CD4-positive, alpha-beta T cell treated with Interleukin-17A for 1 hour (primary cell): ENCODE measurements around the gene MACO1.
"Not testable (repeated sequence)": the region's sequence is repeated elsewhere in the genome, so short reads cannot be mapped to it uniquely, and the experiment has no call there.

ENCODE experiments used
- DNase-seq: peaks from one replicate; pipeline ENCODE4 v3.0.0-alpha.2; 2020

MACO1 gene

GRCh38 chr1:25430073-25430966, at the start of gene MACO1:
Gene MACO1, plus strand, starts transcription at chr1:25430897. Its CDS starts 202 bp downstream, at chr1:25431099.
- peak; percentile 98 for DNase-seq

GRCh38 chr1:25382543-25382942, 48.2 kb upstream of the MACO1 start:
- not testable (repeated sequence) for DNase-seq

GRCh38 chr1:25383090-25383489, 47.6 kb upstream of the MACO1 start:
- DNase-seq: not testable (repeated sequence)

DNA sequence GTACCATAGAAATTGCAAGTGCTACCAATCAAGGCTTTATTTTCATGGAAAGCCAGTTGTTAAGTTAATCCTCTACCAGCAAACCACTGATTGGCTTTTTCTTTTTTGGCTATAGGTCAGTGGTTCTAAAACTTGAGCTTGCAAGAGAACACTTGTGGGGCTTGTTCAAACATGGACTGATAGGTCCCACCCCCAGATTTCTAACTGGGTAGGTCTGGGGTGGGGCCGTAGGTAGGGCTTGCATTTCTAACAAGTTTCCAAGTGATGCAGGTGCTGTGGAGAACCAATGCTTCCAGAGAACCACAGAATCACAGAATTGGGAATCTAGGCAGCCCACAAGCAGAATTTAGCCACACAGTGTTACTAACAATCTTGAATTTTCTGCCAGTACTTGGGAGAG, 46.8 kb upstream of the MACO1 start:
- not testable (repeated sequence) for DNase-seq

DNA sequence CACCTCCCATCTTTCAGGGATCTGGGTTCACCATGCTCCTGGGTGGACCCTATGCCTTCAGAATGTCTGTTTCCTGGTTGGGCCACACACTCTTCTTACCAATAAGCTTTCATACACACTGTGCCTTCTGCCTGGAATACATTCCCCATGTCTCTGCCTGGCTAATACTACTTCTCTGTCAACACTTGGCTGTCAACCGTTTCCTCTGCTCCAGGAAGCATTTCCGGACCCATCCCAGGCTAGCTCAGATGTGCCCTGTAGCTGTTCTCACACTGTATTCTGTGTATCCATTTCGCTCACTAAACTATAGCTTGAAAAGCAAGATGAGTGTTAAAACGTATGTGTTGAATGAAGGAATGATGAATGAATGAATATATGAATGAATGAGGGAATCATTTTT, 43.6 kb upstream of the MACO1 start:
- not testable (repeated sequence) for DNase-seq

DNA sequence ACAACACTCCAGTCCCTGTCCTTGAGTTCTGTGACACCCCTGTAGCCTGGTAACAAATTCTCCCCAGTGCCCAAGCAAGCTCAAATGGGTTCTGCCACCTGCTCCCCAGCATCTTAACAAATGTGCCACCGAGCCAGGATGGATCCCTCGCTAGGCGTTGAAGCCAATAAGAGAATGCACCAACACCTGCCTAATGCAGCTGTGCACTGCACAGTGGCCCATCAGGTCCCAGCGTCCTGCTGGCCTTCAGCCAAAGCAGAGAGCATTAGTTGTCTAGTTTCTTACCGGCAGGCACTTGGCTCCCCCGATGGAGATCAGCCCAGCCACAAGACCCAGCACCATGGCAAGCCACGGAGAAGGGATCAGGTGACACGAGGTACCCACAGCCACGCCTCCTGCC, 42.0 kb upstream of the MACO1 start:
- DNase-seq: not testable (repeated sequence)

GRCh38 chr1:25389721-25390120, 41.0 kb upstream of the MACO1 start:
- DNase-seq: not testable (repeated sequence)

- DNase-seq: no peak
Observed at GRCh38 chr1:25392841-25393240, 37.9 kb upstream of the MACO1 start.

GRCh38 chr1:25397549-25397948, 33.1 kb upstream of the MACO1 start:
- DNase-seq: not testable (repeated sequence)

GRCh38 chr1:25398079-25398478, 32.6 kb upstream of the MACO1 start:
- not testable (repeated sequence) for DNase-seq

DNA sequence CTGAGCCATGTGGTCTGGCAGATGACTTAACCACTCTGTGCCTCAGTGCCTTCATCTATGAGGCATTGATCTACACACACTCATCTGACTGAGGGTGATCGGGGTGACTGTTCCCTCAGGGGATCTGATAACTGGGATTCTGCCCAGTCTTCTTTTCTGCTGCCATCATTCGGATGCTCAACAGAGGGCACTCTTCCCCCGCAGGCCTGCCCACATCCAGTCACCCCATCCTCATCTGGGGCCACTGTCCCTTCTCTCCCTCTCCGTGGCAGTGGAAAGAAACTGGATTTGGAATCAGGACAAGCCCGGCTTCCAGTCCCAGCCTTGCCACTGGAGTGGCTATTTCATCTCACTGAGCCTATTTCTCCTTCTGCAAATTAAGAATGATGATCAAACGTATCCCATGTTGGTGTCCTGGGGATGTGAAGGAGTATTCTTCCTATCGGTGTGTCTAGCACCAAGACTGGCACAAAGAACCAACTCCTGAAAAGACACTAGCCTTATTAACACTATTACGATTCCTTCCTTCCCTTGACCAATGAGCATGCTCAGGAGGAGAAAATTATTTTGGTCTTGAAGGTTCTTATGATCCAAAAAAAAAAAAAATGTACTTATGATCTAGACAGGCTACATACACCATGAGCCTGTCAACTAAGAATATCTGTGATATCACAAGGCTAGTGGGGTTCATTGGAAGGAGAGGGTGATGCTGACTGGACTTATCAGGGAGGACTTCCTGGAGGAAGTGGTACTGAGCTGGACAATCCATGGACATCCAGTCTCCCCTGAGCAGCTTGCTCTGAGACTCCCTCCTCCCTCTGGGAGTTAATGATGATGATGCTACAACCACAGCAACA, 27.5 kb upstream of the MACO1 start:
- DNase-seq: peak; percentile 15

DNA sequence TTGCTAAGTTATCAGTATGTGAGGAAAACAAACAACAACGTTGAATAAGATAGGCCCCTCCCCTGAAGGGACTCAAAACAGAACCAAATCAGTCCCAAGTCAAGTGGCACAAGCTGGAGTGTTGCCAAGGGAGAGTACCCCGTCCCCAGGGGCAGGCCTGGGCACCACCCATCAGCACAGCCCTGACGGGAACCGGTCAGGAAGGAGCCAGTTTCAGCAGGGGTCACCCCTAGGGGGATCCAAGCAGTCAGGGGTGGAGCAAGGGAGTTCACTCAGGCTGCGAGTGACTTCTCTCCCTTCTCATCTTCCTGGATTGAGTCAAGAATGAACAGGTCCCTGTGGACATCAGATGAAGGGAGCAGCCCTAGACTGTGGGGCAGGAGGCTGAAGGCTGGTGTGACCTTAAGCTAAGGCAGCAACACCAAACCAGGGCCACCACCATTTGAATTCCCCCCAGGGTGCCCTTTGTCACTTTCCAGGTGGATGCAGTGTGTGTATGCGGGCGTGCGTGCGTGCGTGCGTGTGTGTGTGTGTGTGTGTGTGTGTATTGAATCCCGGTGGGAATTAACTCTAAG, 24.9 kb upstream of the MACO1 start:
- not testable (repeated sequence) for DNase-seq

DNA sequence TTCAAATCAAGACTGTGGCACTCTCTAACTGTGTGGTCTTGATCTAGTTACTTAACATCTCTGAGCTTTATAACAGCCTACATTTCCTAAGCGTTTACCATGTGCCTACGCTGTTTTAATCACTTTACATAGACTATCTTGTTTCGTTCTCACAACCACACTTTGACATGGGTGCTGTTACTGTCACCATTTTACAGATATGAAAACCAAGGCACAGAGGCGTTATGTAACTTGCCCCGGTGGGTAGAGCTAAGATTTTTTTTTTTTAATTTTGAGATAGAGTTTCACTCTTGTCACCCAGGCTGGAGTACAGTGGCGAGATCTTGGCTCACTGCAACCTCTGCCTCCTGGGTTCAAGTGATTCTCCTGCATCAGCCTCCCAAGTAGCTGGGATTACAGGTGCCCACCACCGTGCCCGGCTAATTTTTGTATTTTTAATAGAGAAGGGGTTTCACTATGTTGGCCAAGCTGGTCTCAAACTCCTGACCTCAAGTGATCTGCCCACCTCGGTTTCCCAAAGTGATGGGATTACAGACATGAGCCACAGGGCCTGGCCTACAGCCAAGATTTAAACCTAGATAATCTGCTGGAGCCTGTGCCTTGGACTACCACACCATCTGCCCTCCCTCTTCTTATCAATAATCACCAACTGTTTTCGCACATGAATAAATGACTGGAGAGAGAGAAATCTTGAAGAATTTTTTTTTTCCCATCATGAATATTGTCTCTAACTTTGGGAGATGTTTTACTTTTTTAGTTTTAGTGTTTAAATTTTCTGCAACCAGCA, 20.9 kb upstream of the MACO1 start:
- DNase-seq: not testable (repeated sequence)

GRCh38 chr1:25412872-25413623, 17.6 kb upstream of the MACO1 start:
- not testable (repeated sequence) for DNase-seq

DNA sequence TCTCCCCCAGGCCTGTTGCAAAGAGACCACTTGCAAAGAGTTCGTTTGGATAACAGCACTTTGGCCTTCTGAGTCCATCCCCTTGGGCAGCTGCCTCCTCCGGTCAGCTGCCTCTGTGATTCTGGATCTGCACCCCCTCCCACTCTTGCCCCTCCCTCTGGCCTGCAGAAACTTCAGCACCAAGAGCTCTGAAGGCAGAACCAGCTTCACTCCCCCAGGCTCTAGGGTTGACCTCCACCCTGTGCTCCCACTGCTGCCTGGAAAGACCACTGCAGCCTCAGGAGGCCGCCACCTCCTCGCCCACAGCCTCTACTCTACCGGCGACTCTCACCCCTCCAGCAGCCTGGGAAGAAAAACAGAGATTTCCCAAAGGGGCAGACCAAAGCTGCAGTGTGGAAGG, 16.5 kb upstream of the MACO1 start:
- not testable (repeated sequence) for DNase-seq

DNA sequence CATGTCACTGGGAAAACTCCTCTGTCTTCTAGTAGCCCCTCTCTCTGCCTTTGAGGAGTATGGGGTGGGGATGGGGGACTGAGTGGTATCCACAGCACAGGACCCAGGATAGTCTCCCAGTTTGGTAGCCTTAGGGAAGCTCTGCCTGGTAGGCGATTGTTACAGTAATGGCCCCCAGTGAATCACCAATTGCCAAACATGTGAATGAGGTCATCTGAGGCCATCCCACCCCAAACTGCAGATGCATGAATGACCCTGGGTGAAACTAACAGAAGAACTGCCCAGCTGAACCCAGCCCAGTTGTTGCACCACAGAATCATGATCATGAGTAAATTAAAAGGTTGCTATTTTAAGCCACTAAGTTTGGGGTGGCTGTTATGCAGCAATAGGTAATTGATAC, 16.1 kb upstream of the MACO1 start:
- DNase-seq: not testable (repeated sequence)

DNA sequence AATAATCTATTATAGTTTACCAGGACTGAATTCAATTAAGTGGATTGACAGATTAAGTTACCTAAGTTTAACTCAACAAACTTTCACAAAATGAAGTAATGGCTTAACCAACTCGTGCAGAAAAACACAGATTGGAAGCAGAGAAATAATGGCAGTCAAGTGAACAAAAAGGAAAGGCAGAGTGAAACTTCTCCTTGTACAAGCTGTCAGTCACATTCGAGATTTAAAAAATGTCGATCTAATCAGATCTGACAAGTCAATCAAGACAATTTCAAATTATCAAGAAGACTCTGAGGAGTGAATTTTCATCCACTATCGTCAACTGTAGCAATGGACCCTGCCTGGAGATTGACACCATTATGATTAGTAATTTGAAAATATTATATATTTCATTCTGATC, 13.4 kb upstream of the MACO1 start:
- not testable (repeated sequence) for DNase-seq

DNA sequence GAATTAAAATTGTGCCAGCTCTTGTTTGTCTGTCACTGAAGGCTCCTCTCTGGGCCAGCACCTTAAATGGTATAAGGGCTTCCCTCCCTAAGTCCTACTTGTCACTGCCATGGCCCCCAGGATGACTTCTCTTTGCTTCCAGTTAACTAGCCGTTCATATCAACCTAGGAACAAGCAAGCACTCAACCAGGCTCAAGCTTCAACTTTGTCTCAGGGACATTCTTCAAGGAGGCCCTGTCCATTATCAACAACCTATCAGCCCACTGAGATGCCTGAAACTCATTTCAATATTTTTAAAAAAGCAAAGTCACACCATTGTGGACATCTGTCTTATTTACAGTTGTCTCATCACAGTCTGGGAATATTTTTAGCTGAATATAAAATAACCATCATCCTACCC, 11.4 kb upstream of the MACO1 start:
- not testable (repeated sequence) for DNase-seq

- not testable (repeated sequence) for DNase-seq
Observed at GRCh38 chr1:25420715-25421114, 10.0 kb upstream of the MACO1 start, which contains the start of gene RHCE. Gene RHCE, minus strand, starts transcription at chr1:25420825. Its CDS starts 39 bp downstream, at chr1:25420786.

DNA sequence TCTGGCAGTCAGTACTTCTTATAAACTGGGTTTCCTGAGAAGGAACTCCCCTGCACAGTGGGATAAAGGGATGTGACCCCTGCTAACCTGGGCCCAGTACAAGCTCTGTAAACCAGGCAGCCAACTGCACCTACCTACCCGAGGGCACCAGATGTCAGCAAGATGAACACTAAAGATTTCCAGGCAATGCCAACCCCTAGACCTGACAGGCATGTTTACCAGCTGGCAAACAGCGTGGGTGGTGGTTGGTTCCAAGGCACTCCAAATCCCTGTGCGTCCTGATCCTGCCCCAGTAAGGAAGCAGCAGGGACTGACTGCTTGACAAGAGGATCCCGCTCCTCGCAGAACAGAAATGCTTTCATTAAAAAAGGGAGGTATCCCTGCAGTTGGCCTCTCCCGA, 7.5 kb upstream of the MACO1 start:
- DNase-seq: not testable (repeated sequence)
